A673 (cell line): ENCODE results near the gene AREL1. TPM values are rescaled to one million over a fixed set of nuclear protein-coding genes. Genes with fewer than 3 reads are reported as not detected.
A peak's percentile ranks its signal among the peaks of the same experiment; 100 is the strongest.

ENCODE experiments used
- BruUV-seq: library from RNA; stranded (reverse); fragments of 400-500 nt; replicated peaks from 2 replicates; lab custom pipeline; 2021; lab: Mats Ljungman, UMichigan
- CTCF ChIA-PET: fragments of 300-600 bp; sonication (Branson Sonifier 250); formaldehyde crosslinking; loops from one replicate; lab custom pipeline; 2022; ENCODE audit warnings: antibody characterized with exemption; lab: Charles Lee
- POLR2A ChIA-PET: fragments of 300-600 bp; sonication (Branson Sonifier 250); formaldehyde crosslinking; loops from one replicate; lab custom pipeline; 2022; ENCODE audit warnings: antibody characterized with exemption; ENCODE audit not compliant: low non-redundant PET; lab: Charles Lee
- DNase-seq: peaks from one replicate; pipeline ENCODE4 v3.0.0-alpha.2; 2015; ENCODE audit warnings: low spot score
- H3K27ac ChIP-seq: fragments of 200-600 bp; sonication (generic); 2 replicates; pipeline ENCODE4 v1.5.1; 2016; ENCODE audit warnings: mixed run types, low read depth, mild to moderate bottlenecking, mixed read lengths, antibody characterized with exemption, low read length; ENCODE audit not compliant: poor library complexity, severe bottlenecking
- H3K27me3 ChIP-seq: fragments of 200-600 bp; sonication (generic); replicated peaks from 2 replicates; pipeline ENCODE4 v1.6.1; 2017; ENCODE audit warnings: mixed run types, low read depth, mild to moderate bottlenecking, mixed read lengths, antibody characterized with exemption, low read length; ENCODE audit not compliant: insufficient read depth, poor library complexity
- H3K36me3 ChIP-seq: fragments of 200-600 bp; sonication (generic); 2 replicates; pipeline ENCODE4 v1.6.1; 2016; ENCODE audit warnings: mixed run types, mild to moderate bottlenecking, mixed read lengths, antibody characterized with exemption, low read length; ENCODE audit not compliant: insufficient read depth, poor library complexity, severe bottlenecking
- H3K4me1 ChIP-seq: fragments of 200-600 bp; sonication (generic); 2 replicates; pipeline ENCODE4 v1.6.1; 2017; ENCODE audit warnings: mixed run types, mild to moderate bottlenecking, mixed read lengths, antibody characterized with exemption, low read length; ENCODE audit not compliant: insufficient read depth, poor library complexity, severe bottlenecking
- H3K4me3 ChIP-seq: fragments of 200-600 bp; sonication (generic); 2 replicates; pipeline ENCODE4 v1.5.1; 2016; ENCODE audit warnings: low read depth, mixed run types, mild to moderate bottlenecking, mixed read lengths, low read length; ENCODE audit not compliant: poor library complexity, severe bottlenecking
- H3K9me3 ChIP-seq: fragments of 200-600 bp; sonication (generic); 2 replicates; pipeline ENCODE4 v1.6.1; 2016; ENCODE audit warnings: mixed run types, low read depth, mild to moderate bottlenecking, mixed read lengths, antibody characterized with exemption, low read length; ENCODE audit not compliant: poor library complexity, severe bottlenecking
- CTCF ChIP-seq: fragments of 300-800, 200-600 bp; sonication (generic); conservative IDR thresholded peaks from 2 replicates; pipeline ENCODE4 v1.5.1; 2017; ENCODE audit warnings: low read depth, mild to moderate bottlenecking, antibody characterized with exemption, low read length, moderate library complexity, mixed read lengths
- EZH2 ChIP-seq: fragments of 200-600 bp; sonication (generic); IDR thresholded peaks from 2 replicates; pipeline ENCODE4 v1.6.1; 2017; ENCODE audit warnings: borderline replicate concordance, low read depth, mild to moderate bottlenecking, mixed read lengths, antibody characterized with exemption, low read length; ENCODE audit not compliant: poor library complexity, severe bottlenecking
- intact Hi-C: fragments of 100-400 bp; cut with micrococcal nuclease; formaldehyde crosslinking; loops from one replicate; pipeline ENCODE4 v1.10.0; 2022; ENCODE audit not compliant: unreplicated experiment
- total RNA-seq: library from RNA; stranded (reverse); gene quantifications from 2 replicates; pipeline ENCODE4 v1.2.3, GENCODE V29; 2021

Gene AREL1
- total RNA-seq, 1 experiment from 2014 or later, result 48.7 TPM

GRCh38 chr14:74647678-74648461 is 65.0 kb downstream of the AREL1 start:
- CTCF ChIA-PET, result no interaction called here
- Histone ChIP-seq H3K27me3 (no peaks in the 10 kb centered on the region), H3K36me3 (no peaks in the 10 kb centered on the region), H3K4me3 (no peak overlapping the region), H3K27ac (no peak overlapping the region), H3K4me1 (peaks cover 12% of the 10 kb centered on the region), H3K9me3 (no peaks in the 10 kb centered on the region)
- POLR2A ChIA-PET, result no interaction called here
- DNase-seq, result peak; percentile 53
- BruUV-seq, result no TSS peak
- TF ChIP-seq CTCF (no peak), EZH2 (no peak)
- intact Hi-C loops, result no loop called here

- Histone ChIP-seq H3K4me1 (peaks cover 12% of the 10 kb centered on the region), H3K27me3 (no peaks in the 10 kb centered on the region), H3K4me3 (no peak overlapping the region), H3K9me3 (no peaks in the 10 kb centered on the region), H3K27ac (no peak overlapping the region), H3K36me3 (no peaks in the 10 kb centered on the region)
- CTCF ChIA-PET, result no interaction called here
- no peak for TF ChIP-seq EZH2
- no peak for TF ChIP-seq CTCF
- DNase-seq, result no peak
- intact Hi-C loops, result no loop called here
- POLR2A ChIA-PET, result no interaction called here
- BruUV-seq, result no TSS peak
These were observed 65.7 kb downstream of the AREL1 start for GRCh38 chr14:74647061-74647677.

GRCh38 chr14:74645756-74646470 is 67.0 kb downstream of the AREL1 start:
- no peaks in the 10 kb centered on the region for H3K9me3 ChIP-seq
- ChIA-PET POLR2A (no interaction called here), CTCF (no interaction called here)
- no peaks in the 10 kb centered on the region for H3K27me3 ChIP-seq
- TF ChIP-seq EZH2 (no peak), CTCF (no peak)
- no TSS peak for BruUV-seq
- no peaks in the 10 kb centered on the region for H3K36me3 ChIP-seq
- DNase-seq, result no peak
- intact Hi-C loops, result no loop called here
- H3K27ac ChIP-seq, result no peak overlapping the region
- no peak overlapping the region for H3K4me3 ChIP-seq
- H3K4me1 ChIP-seq, result peaks cover 12% of the 10 kb centered on the region
